Activated T-helper 9 cell treated with anti-CD3 and anti-CD28 coated beads, Interleukin-2, amount 50 U/mL, for 16 hours (primary cell): Measurements from ENCODE around the gene PIAS4.

Experiments used
- DNase-seq: peaks from one replicate; pipeline ENCODE4 v3.0.0-alpha.2; 2020; ENCODE audit warnings: low read depth

Gene PIAS4

GRCh38 chr19:4059891-4060620 lies 52.5 kb downstream of the PIAS4 start:
- peak; percentile 58 for DNase-seq

GRCh38 chr19:4060621-4061177 lies 53.2 kb downstream of the PIAS4 start:
- no peak for DNase-seq

DNA sequence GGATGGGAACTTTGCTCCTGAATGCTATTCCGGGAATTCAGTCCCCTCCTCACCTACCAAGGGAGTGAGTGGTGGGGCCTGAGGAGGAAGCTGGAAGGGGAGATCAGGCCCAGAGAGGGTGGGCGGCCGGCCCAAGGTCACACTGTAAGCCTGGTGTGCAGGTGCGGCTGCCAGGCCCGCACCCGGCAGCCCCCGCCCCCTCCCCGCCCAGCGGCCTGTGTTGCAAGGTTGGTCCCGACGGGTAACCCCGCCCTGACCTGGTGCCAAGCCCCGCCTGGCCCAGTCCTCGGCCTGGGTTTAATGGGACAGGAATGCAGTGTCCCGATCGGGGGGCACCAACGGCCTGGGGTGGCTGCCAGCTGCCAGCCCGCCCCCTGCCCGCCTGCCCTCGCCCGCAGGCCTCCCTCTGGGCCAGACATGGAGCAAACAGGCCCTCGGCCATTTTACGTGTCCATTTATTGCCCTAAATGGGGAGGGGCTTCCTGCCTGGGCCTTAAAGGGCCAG lies 53.7 kb downstream of the PIAS4 start:
- DNase-seq = no peak

DNA sequence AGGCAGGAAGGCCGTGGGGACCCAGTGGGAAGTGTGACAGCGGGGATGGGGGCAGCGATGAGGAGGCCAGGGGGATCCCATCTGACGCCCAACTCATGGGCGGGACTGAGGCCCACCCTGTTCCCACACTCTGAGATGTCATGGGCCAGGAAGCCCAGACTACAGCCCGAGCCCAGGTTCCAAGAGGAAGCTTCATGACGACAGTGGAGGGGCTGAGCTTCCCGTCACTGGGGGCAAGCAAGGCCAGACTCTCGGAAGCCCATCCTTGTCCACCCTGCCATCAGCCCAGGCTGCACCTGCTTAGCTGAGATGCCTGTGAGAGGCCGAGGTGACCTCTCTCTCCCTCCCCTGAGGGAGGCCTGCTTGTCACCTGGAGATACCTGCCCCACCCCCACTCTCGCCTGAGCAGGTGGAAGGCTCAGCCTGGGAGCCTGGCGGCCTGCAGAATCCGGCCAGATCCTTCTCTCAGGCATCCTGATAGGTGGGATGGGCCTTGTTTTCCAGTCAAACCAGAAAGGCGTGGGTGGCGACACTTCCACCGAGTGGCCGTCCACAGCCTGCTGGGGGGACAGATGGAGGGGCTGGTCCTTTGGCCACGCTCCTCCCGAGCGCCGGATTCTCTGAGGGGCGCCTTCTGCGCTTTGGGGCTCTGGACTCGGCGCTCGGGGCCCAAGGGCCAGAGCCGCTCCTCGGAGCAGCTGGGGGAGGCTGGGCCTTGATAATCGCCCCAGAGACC lies 54.3 kb downstream of the PIAS4 start:
- DNase-seq = no peak

DNA sequence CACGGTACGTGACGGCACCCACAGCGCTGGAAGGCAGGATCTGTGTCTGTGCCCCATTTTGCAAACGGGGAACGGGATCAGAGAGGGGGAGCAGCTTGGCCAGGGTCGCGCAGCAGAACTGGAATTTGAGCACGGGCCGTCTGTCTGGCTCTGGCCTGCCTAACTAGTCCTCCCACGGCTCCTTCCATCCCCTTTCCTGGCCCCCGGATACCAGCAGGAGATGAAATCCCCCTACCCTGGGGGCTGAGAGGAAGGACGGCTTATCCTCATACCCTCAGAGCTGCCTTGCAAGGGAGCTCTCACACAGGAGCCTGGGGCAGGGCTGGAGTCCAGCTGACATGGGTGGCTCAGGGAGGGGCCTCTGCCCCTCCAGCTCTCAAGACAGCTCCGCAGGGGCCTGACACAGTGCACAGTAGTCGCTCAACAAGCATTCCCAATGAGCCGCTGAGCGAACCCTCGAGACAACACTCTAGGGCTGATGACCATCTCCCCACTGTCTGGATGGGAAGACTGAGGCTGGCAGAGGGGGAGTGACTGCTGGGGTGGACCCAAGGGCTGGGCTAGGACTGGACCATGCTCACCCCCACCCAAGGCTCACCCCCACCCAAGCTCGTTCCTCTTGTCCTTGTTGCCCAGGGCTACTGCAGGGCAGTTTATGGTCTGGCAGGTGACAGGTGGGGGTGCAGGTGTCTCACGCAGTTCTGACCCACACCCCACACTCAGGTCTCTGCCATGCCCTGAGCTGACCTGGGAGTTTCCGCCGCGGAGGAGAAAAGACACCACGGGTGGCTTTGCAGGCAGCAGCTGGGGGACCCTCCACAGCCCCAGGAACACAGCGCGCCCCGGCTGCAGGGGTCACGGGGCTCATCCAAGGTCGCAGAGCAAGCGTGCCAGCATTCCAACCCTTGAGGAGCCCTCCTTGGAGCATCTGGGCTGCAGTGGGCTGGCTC lies 55.2 kb downstream of the PIAS4 start:
- DNase-seq = no peak

DNA sequence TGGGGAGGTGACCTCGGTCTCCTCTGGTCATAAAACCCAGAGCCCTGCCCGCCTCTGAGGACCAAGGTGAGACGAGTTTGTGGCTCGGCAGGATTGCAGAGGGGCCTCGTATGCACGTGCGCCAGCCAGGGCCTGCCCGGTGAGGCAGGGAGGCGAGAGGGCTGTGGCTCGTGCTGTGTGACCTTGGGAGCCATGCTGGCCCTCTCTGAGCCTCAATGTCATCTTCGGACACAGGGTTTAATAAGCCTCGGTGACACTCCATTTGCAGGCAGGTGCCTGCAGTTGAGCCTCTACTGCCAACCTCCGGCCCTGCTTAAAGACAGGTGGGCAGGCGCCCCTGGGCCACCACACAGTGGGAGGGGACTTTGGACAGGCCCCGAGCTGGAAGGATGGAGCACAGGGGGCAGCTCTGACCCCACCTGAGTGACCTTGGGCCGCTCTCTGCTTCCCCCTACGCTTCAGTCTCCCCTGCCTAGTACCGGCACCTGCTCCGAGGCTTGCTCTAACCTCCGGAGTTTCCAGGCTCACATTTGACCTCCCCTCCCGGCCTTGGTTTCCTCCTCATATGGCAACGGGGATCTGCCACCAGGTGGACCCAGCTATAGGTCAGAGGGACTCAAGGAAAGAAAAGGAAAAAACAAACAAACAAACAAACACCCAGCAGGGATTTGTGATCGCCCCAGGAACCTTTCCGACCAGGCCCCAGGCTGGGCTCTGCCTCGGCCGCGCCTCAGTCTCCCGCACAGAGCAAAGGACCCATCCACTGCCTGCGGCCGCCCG lies 56.0 kb downstream of the PIAS4 start:
- DNase-seq = no peak

DNA sequence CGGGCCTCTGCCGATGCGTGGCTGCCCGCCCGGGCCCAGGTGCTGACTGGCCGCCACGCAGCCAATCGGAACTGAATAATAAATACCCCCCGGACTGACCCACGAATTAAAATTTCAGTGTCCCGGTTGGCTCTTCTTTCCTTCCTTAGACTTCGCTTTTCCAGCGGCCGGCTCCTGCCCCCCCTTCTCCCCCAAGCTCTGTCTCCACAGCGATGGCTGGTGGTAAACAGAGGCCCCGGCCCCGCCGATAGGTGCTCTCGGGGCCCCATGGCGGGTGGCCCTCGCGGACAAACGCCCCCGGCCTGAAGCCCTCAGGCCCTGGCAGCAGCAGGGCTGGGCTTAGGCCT lies 56.6 kb downstream of the PIAS4 start:
- no peak for DNase-seq

GRCh38 chr19:4064496-4065260 lies 57.1 kb downstream of the PIAS4 start:
- DNase-seq = no peak

GRCh38 chr19:4065430-4066175 lies 58.1 kb downstream of the PIAS4 start:
- peak; percentile 96 for DNase-seq

- DNase-seq = peak; percentile 38
Observed at GRCh38 chr19:4066176-4066606, 58.7 kb downstream of the PIAS4 start.

DNA sequence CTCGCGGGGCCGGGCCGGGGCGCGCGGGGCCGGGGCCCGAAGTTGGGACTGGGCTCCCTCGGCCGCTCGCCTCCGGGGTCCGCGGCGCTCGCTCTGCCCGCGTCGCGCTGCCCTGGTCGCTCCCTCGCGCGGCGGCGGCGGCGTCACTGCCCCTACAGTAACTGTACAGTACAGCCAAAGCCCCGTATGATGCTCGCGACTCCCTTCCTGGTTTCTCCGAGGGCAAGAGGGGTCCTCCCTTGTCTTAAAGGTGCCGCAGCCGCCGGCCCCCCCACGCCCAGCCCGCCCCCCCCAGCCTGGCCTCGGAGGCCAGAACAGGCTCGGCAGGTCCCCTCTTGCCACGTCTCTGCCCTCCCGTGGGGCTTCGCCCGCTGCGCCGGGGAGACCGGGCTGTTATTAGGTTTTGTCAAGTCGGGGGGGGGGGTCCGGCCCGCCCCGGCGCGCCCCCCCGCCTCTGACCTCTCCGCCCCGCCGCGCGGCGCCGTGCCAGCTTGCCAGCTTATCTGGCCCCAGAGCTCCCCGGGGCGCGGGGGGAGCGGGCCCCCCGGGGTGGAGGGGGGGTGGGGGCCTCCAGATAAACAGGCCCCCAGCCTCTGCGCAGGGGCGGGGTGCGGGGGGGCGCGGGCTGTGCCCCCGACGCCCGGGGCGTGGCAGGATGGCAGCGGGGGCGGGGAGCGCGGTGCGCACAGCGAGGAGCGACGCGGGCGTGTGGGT lies 59.3 kb downstream of the PIAS4 start, which contains the start of gene ZBTB7A:
TSS of gene ZBTB7A (minus strand) at position 218 of the 714 bp plus-strand sequence. CDS start 11,667 bp downstream, outside the sequence.
- peak; percentile 62 for DNase-seq

GRCh38 chr19:4067396-4068046 lies 60.0 kb downstream of the PIAS4 start:
- DNase-seq = no peak

- no peak for DNase-seq
Observed at GRCh38 chr19:4068047-4068966, 60.8 kb downstream of the PIAS4 start.

DNA sequence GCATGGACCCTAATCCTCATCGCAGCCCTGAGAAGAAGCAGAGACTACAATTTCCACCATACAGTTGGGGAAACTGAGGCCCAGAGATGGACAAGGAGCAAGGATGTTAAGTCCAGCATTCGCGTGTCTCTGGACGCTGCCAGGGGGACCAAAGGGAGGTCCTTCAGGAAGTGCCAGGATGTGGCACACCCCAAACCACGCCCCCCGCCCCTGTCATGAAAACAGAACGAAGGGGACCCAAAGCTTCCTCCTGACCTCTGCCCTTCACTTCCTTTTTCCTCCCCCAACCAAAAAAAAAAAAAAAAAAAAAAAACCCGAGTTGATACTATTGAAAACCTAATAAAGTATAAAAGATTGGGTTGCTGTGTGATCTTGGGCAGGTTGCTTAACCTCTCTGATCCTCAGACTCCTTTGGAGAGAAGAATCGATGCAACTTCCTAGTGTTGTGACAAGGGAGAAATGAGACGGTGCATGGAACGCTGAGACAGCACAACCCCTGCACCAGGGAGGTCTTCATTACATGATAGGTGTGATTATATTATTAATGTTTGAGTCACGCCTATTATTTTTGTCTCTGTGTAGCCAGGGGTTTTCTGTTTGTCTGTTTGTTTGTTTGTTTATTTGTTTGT lies 61.9 kb downstream of the PIAS4 start:
- DNase-seq = no peak

- DNase-seq = no peak
Observed at GRCh38 chr19:4071610-4072009, 64.1 kb downstream of the PIAS4 start.

- DNase-seq = no peak
Observed at GRCh38 chr19:4075373-4075772, 67.8 kb downstream of the PIAS4 start.

DNA sequence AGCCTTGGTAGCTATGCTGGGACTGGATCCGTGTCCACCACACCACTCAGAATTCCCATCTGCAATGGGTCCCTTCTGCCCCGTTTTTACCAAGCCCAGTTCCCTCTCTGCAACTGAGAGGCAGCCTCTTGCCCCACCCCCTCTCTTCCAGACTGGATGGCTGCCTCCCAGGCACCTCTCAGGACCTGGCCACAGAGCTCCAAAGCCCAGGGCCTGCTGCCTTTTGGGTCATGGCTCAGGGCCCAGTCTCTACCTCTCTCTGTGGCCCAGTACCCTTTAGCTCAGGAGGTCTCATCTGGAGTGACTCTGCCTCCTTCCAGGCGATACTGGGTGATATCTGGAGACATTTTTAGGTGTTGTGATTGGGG lies 69.5 kb downstream of the PIAS4 start:
- DNase-seq = no peak
